Neural cell (in vitro differentiated cells): ENCODE measurements around the gene PGF. TPM values are rescaled to one million over a fixed set of nuclear protein-coding genes. Genes with fewer than 3 reads are reported as not detected.

Experiments used
- H2AFZ ChIP-seq: fragments of 200-600, 300-800 bp; sonication (generic), shearing (Covaris generic); 2 replicates; pipeline ENCODE4 v1.6.0; 2014; ENCODE audit warnings: low read depth, mild to moderate bottlenecking, antibody characterized with exemption, low read length, moderate library complexity
- H3F3A ChIP-seq: fragments of 200-600 bp; shearing (Covaris generic); 2 replicates; pipeline ENCODE4 v1.6.1; 2016; ENCODE audit warnings: mild to moderate bottlenecking, moderate library complexity, mixed read lengths, antibody characterized with exemption, low read length; ENCODE audit not compliant: insufficient read depth, poor library complexity, severe bottlenecking
- H3K27ac ChIP-seq: fragments of 200-600, 300-800 bp; sonication (generic), shearing (Covaris generic); 2 replicates; pipeline ENCODE4 v1.5.1; 2014; ENCODE audit warnings: mild to moderate bottlenecking, low read length, moderate library complexity
- H3K27me3 ChIP-seq: fragments of 300-800, 200-600 bp; sonication (generic), shearing (Covaris generic); 2 replicates; pipeline ENCODE4 v1.6.0; 2014; ENCODE audit warnings: mild to moderate bottlenecking, low read depth, low read length, moderate library complexity; ENCODE audit not compliant: insufficient read depth
- H3K36me3 ChIP-seq: fragments of 300-800, 200-600 bp; sonication (generic), shearing (Covaris generic); 2 replicates; pipeline ENCODE4 v1.5.1; 2014; ENCODE audit warnings: mild to moderate bottlenecking, antibody characterized with exemption, low read length, moderate library complexity; ENCODE audit not compliant: insufficient read depth
- H3K4me2 ChIP-seq: fragments of 300-800, 200-600 bp; sonication (generic), shearing (Covaris generic); 2 replicates; pipeline ENCODE4 v1.6.0; 2014; ENCODE audit warnings: mild to moderate bottlenecking, low read length
- H3K4me3 ChIP-seq: fragments of 300-800, 200-600 bp; sonication (generic), shearing (Covaris generic); 2 replicates; pipeline ENCODE4 v1.5.1; 2014; ENCODE audit warnings: mild to moderate bottlenecking, low read length, moderate library complexity
- H3K79me2 ChIP-seq: fragments of 200-600 bp; shearing (Covaris generic); replicated peaks from 2 replicates; pipeline ENCODE4 v1.6.0; 2014; ENCODE audit warnings: mild to moderate bottlenecking, low read length, moderate library complexity; ENCODE audit not compliant: insufficient read depth
- H3K9ac ChIP-seq: fragments of 300-800, 200-600 bp; sonication (generic), shearing (Covaris generic); 2 replicates; pipeline ENCODE4 v1.6.1; 2016; ENCODE audit warnings: mild to moderate bottlenecking, low read length, mixed read lengths
- H3K9me2 ChIP-seq: fragments of 200-600 bp; shearing (Covaris generic); 2 replicates; pipeline ENCODE4 v1.6.1; 2016; ENCODE audit warnings: mild to moderate bottlenecking, low read length, mixed read lengths; ENCODE audit not compliant: insufficient read depth
- H3K9me3 ChIP-seq: fragments of 200-600, 300-800 bp; sonication (generic), shearing (Covaris generic); 2 replicates; pipeline ENCODE4 v1.6.1; 2016; ENCODE audit warnings: mild to moderate bottlenecking, mixed run types, low read length, moderate library complexity, mixed read lengths
- H4K20me1 ChIP-seq: fragments of 200-600 bp; shearing (Covaris generic); 2 replicates; pipeline ENCODE4 v1.6.1; 2016; ENCODE audit warnings: mild to moderate bottlenecking, mixed run types; ENCODE audit not compliant: insufficient read depth
- EP300 ChIP-seq: fragments of 450-650 bp; conservative IDR thresholded peaks from 2 replicates; pipeline ENCODE4 v1.6.1; 2014; ENCODE audit warnings: antibody characterized with exemption, mild to moderate bottlenecking, moderate library complexity; ENCODE audit not compliant: poor library complexity, severe bottlenecking
- EZH2 ChIP-seq: fragments of 200-600, 300-800 bp; shearing (Covaris generic), sonication (generic); IDR thresholded peaks from 2 replicates; pipeline ENCODE4 v1.6.1; 2014; ENCODE audit warnings: antibody characterized with exemption, low read length, borderline replicate concordance, mild to moderate bottlenecking; ENCODE audit not compliant: insufficient read depth, poor library complexity, severe bottlenecking
- MXI1 ChIP-seq: fragments of 450-650 bp; conservative IDR thresholded peaks from 2 replicates; pipeline ENCODE4 v1.6.1; 2014; ENCODE audit warnings: antibody characterized with exemption, mild to moderate bottlenecking; ENCODE audit not compliant: poor library complexity, severe bottlenecking
- POLR2AphosphoS5 ChIP-seq: IDR thresholded peaks from 2 replicates; pipeline ENCODE4 v1.6.1; 2012
- RAD21 ChIP-seq: fragments of 450-650 bp; conservative IDR thresholded peaks from 2 replicates; pipeline ENCODE4 v1.6.1; 2014; ENCODE audit warnings: antibody characterized with exemption, mild to moderate bottlenecking, moderate library complexity
- SMC3 ChIP-seq: fragments of 450-650 bp; conservative IDR thresholded peaks from 2 replicates; pipeline ENCODE4 v1.6.1; 2014; ENCODE audit warnings: antibody characterized with exemption, mild to moderate bottlenecking, moderate library complexity; ENCODE audit not compliant: poor library complexity
- TAF1 ChIP-seq: IDR thresholded peaks from 2 replicates; pipeline ENCODE4 v1.6.1; 2012; ENCODE audit warnings: low read depth
- polyA plus RNA-seq: library from polyadenylated mRNA; depleted of rRNA; stranded (reverse); fragments of >200 nt; gene quantifications from 2 replicates; pipeline ENCODE4 v1.2.3, GENCODE V29; 2014
- TF ChIP-seq, protein P1 (sequence below): fragments of 450-650 bp; IDR thresholded peaks from 2 replicates; pipeline ENCODE4 v1.5.1; 2014; ENCODE audit warnings: antibody characterized with exemption, mild to moderate bottlenecking, moderate library complexity; ENCODE audit not compliant: poor library complexity, severe bottlenecking
- TF ChIP-seq, protein P2 (sequence below): IDR thresholded peaks from 2 replicates; pipeline ENCODE4 v1.6.1; 2012; ENCODE audit warnings: borderline replicate concordance

Gene PGF
- polyA plus RNA-seq, 1 donor from 2014 or later, result not detected

- Histone ChIP-seq H3K4me2 (no peak overlapping the region), H3K9me2 (no peaks in the 10 kb centered on the region), H3K27ac (no peak overlapping the region), H3K4me3 (no peak overlapping the region), H4K20me1 (no peaks in the 10 kb centered on the region), H3K9me3 (no peaks in the 10 kb centered on the region), H3F3A (no peaks in the 10 kb centered on the region), H2AFZ (no peak overlapping the region), H3K27me3 (peaks cover 14% of the 10 kb centered on the region), H3K36me3 (no peaks in the 10 kb centered on the region), H3K9ac (no peak overlapping the region), H3K79me2 (no peaks in the 10 kb centered on the region)
- TF ChIP-seq, protein P1, sequence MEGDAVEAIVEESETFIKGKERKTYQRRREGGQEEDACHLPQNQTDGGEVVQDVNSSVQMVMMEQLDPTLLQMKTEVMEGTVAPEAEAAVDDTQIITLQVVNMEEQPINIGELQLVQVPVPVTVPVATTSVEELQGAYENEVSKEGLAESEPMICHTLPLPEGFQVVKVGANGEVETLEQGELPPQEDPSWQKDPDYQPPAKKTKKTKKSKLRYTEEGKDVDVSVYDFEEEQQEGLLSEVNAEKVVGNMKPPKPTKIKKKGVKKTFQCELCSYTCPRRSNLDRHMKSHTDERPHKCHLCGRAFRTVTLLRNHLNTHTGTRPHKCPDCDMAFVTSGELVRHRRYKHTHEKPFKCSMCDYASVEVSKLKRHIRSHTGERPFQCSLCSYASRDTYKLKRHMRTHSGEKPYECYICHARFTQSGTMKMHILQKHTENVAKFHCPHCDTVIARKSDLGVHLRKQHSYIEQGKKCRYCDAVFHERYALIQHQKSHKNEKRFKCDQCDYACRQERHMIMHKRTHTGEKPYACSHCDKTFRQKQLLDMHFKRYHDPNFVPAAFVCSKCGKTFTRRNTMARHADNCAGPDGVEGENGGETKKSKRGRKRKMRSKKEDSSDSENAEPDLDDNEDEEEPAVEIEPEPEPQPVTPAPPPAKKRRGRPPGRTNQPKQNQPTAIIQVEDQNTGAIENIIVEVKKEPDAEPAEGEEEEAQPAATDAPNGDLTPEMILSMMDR, result no peak
- TF ChIP-seq TAF1, result no peak
Observed at GRCh38 chr14:74956280-74957072, 1.1 kb upstream of the PGF start.

DNA sequence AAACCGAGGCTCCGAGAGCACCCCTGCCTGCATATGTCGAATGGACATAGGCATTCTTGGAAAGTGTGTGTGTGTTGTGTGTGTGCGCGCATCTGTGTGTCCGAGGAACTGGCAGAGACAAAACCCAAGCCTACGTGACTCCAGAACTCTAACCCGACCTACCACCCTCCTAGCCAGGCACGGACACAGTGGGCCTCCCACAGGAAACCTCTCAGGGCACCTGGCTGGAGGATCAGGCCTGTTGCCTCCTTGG lies 556 bp upstream of the PGF start:
- peaks cover 14% of the 10 kb centered on the region for H3K27me3 ChIP-seq
- no peaks in the 10 kb centered on the region for H3K9me2 ChIP-seq
- no peak overlapping the region for H2AFZ ChIP-seq
- TF ChIP-seq MXI1 (no peak), POLR2AphosphoS5 (no peak), SMC3 (no peak), EZH2 (no peak), RAD21 (no peak), EP300 (no peak), TAF1 (no peak)
- TF ChIP-seq, protein P2, sequence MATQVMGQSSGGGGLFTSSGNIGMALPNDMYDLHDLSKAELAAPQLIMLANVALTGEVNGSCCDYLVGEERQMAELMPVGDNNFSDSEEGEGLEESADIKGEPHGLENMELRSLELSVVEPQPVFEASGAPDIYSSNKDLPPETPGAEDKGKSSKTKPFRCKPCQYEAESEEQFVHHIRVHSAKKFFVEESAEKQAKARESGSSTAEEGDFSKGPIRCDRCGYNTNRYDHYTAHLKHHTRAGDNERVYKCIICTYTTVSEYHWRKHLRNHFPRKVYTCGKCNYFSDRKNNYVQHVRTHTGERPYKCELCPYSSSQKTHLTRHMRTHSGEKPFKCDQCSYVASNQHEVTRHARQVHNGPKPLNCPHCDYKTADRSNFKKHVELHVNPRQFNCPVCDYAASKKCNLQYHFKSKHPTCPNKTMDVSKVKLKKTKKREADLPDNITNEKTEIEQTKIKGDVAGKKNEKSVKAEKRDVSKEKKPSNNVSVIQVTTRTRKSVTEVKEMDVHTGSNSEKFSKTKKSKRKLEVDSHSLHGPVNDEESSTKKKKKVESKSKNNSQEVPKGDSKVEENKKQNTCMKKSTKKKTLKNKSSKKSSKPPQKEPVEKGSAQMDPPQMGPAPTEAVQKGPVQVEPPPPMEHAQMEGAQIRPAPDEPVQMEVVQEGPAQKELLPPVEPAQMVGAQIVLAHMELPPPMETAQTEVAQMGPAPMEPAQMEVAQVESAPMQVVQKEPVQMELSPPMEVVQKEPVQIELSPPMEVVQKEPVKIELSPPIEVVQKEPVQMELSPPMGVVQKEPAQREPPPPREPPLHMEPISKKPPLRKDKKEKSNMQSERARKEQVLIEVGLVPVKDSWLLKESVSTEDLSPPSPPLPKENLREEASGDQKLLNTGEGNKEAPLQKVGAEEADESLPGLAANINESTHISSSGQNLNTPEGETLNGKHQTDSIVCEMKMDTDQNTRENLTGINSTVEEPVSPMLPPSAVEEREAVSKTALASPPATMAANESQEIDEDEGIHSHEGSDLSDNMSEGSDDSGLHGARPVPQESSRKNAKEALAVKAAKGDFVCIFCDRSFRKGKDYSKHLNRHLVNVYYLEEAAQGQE, result no peak
- TF ChIP-seq, protein P1, result no peak
- no peaks in the 10 kb centered on the region for H3K9me3 ChIP-seq
- H3F3A ChIP-seq, result no peaks in the 10 kb centered on the region
- H3K4me3 ChIP-seq, result no peak overlapping the region
- no peak overlapping the region for H3K4me2 ChIP-seq
- no peaks in the 10 kb centered on the region for H4K20me1 ChIP-seq
- no peak overlapping the region for H3K27ac ChIP-seq
- H3K36me3 ChIP-seq, result no peaks in the 10 kb centered on the region
- H3K9ac ChIP-seq, result no peak overlapping the region
- no peaks in the 10 kb centered on the region for H3K79me2 ChIP-seq
